Kidney (tissue), 14 donors: ENCODE results near the gene FAM209B. TPM values are rescaled to one million over a fixed set of nuclear protein-coding genes. Genes with fewer than 3 reads are reported as not detected.

Experiments
- DNase-seq, 5 donors: peaks; one replicate each; pipeline ENCODE4 v3.0.0-alpha.2; 2013 to 2020
- FAIRE-seq: peaks from 2 replicates; lab custom pipeline; 2012; peaks lifted over from hg19 to GRCh38; lab: Jason Lieb, UNC
- H3K27ac ChIP-seq, 2 donors: one replicate each; pipeline ENCODE4 v1.7.0; 2013; ENCODE audit warnings: low read depth in 2 of 2, low read length in 2 of 2, inconsistent platforms in 1 of 2
- H3K27me3 ChIP-seq: one replicate; pipeline ENCODE4 v1.7.1; 2013; ENCODE audit warnings: low read length, inconsistent platforms; ENCODE audit not compliant: control insufficient read depth, insufficient read depth
- H3K36me3 ChIP-seq, 3 donors: one replicate each; pipeline versions ENCODE4 v1.7.0 to v1.7.1; 2013; ENCODE audit warnings: low read length in 3 of 3, control low read depth in 1 of 3, inconsistent platforms in 1 of 3; ENCODE audit not compliant: insufficient read depth in 3 of 3, control insufficient read depth in 2 of 3
- H3K4me1 ChIP-seq, 3 donors: one replicate each; pipeline versions ENCODE4 v1.7.0 to v1.7.1; 2013; ENCODE audit warnings: low read length in 3 of 3, inconsistent platforms in 1 of 3, low read depth in 1 of 3; ENCODE audit not compliant: control insufficient read depth in 2 of 3, insufficient read depth in 2 of 3
- H3K4me3 ChIP-seq, 3 donors: one replicate each; pipeline versions ENCODE4 v1.7.0 to v1.8.1; 2013; ENCODE audit warnings: low read length in 3 of 3, control low read depth in 1 of 3, inconsistent platforms in 1 of 3
- H3K9ac ChIP-seq, 3 donors: one replicate each; pipeline versions ENCODE4 v1.7.0 to v1.7.1; 2013; ENCODE audit warnings: low read length in 3 of 3, control low read depth in 1 of 3, inconsistent platforms in 1 of 3
- H3K9me3 ChIP-seq, 3 donors: one replicate each; pipeline versions ENCODE4 v1.7.0 to v1.7.1; 2013; ENCODE audit warnings: low read length in 3 of 3, control low read depth in 1 of 3, inconsistent platforms in 1 of 3; ENCODE audit not compliant: control insufficient read depth in 2 of 3, insufficient read depth in 1 of 3
- CTCF ChIP-seq: IDR thresholded peaks from 3 replicates; pipeline ENCODE4 v1.5.1; 2012; ENCODE audit warnings: mild to moderate bottlenecking, moderate library complexity, borderline replicate concordance; ENCODE audit not compliant: insufficient read depth; ENCODE audit errors: extremely low read depth
- intact Hi-C: fragments of 100-400 bp; cut with DNase I; formaldehyde crosslinking; loops from one replicate; pipeline ENCODE4 v1.11.1; 2022
- polyA plus RNA-seq: library from polyadenylated mRNA; stranded (reverse); fragments of 350-450 nt; fragmentation: Illumina TruSeq; extraction: RNeasy Lipid Tissue Mini Kit (QIAGEN cat#74804); gene quantifications from one replicate; pipeline ENCODE4 v1.2.3, GENCODE V29; 2014; ENCODE audit warnings: low read depth, low replicate concordance; ENCODE audit not compliant: insufficient read depth
- total RNA-seq: library from RNA; stranded (reverse); fragmentation: NEBNext Ultra II Directional; extraction: Animal tissue kit (Norgen Biotek cat#: 25700); gene quantifications from one replicate; pipeline ENCODE4 v1.2.1, GENCODE V29; 2021
- donor health status: control.
- donor health status: control.
- donor health status: control.
- donor health status: control.
- donor health status: control.
- donor health status: DM: yes; HTN: yes; CAD: no.
- donor health status: Normal renal cell carcinoma (clear cell type).

FAM209B gene
- total and polyA plus RNA-seq, 2 donors from 2014 or later, result not detected

DNA sequence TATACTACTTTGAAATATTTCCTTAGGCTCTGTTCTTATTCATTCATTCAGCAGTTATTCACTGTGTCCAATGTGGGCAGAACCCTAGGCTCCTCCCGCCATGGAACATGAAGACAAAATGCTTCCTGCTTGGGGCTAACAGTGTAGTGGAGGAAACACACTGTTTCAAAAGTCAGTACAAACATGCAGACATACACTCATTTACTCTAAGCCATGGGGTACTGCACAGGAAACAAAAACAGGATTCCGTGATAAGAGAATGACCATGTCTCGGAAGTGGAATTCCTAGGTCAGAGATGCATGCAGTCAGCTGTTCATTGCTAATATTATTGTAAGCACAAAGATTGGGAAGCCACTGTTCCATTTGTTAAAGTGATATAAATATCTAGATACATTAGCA lies 26.9 kb upstream of the FAM209B start:
- TF ChIP-seq CTCF, result no peak
- Histone ChIP-seq H3K27me3 (no peaks in the 10 kb centered on the region), H3K4me1 (no peaks in the 10 kb centered on the region), H3K9ac (no peak overlapping the region), H3K36me3 (peaks cover 0 to 2% (median 0%) of the 10 kb centered on the region in 3 donors), H3K27ac (no peak overlapping the region), H3K4me3 (no peak overlapping the region), H3K9me3 (no peaks in the 10 kb centered on the region)
- FAIRE-seq, result no peak
- intact Hi-C loops, result no loop called here
- DNase-seq, result peak in 1 of 5 donors; percentile 10

DNA sequence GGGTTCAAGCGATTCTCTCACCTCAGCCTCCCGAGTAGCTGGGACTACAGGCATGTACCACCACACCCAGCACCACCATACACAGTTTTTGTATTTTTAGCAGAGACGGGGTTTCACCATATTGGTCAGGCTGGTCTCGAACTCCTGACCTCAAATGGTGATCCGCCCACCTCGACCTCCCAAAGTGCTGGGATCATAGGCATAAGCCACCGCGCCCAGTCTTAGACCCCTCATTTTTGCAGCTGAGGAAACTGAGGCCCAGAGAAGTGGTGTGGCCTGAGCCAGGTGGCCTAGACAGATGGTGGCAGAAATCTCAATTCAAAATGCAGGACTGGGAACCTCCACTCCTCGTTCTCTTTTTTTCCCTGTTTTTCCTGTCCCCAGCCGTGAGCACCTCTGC lies 21.1 kb upstream of the FAM209B start:
- intact Hi-C loops, result no loop called here
- H3K9ac ChIP-seq, result no peak overlapping the region
- no peak overlapping the region for H3K4me3 ChIP-seq
- no peak for DNase-seq
- no peak for FAIRE-seq
- H3K27ac ChIP-seq, result no peak overlapping the region
- no peak for TF ChIP-seq CTCF
- no peaks in the 10 kb centered on the region for H3K27me3 ChIP-seq
- peaks cover 0 to 16% (median 9%) of the 10 kb centered on the region in 3 donors for H3K36me3 ChIP-seq
- H3K4me1 ChIP-seq, result no peaks in the 10 kb centered on the region
- no peaks in the 10 kb centered on the region for H3K9me3 ChIP-seq

DNA sequence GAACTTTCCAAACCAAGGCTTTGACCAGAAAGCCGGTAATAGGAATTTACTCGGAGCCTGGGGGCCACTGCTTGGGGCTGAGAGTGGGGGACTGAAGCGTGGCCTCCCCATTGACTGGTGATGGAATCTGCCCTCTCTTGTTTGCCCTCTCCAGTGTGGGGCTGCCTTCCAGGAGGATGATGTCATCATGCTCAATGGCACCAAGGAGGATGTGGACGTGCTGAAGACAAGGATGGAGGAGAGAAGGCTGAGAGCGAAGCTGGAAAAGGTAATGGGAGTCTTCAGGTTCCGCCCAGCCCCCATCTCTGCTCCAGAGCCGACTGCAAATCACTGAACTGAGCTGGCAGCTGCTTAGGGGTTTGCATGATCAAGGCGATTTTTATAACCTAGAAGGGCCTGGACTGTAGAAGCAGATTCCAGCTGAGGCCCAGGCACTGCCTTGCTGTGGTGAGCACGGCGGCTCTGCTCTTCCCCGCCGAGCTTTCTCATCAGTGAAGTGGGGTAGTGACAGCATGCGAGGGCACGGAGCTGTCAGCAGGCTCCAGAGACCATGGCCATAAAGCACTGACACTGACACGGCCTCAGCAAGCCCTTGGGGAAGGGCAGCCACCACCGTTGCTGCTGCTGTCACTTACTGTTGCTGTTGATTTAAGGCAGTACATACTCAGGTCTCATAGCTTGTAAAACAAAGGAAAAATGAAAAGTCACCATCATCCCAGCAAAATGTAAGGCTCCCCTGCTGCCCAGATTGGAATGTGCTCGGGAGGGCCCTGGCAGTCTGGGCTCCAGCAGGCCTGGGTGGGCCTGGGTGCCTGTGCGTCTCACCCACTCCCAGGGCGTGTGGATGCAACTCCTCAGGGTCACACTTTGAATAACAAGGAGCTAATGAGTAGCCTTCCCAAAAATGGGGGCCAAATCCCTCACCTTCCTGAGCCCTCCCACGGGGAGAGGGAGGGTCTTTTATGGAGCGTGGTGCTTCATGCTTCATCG lies 19.6 kb upstream of the FAM209B start:
- FAIRE-seq, result no peak

More for the DNA sequence above, 19.6 kb upstream of the FAM209B start:
- Histone ChIP-seq H3K9me3 (no peaks in the 10 kb centered on the region), H3K9ac (no peak overlapping the region), H3K27ac (no peak overlapping the region), H3K4me3 (no peak overlapping the region), H3K27me3 (no peaks in the 10 kb centered on the region), H3K4me1 (no peaks in the 10 kb centered on the region), H3K36me3 (peaks cover 0 to 32% (median 19%) of the 10 kb centered on the region in 3 donors)
- peak in 4 of 5 donors; percentile 11 to 42 (median 30) for DNase-seq
- TF ChIP-seq CTCF, result no peak
- intact Hi-C loops, result no loop called here
